GM19025 (cell line): ENCODE data around the gene SH3BGRL2.
A peak's percentile ranks its signal among the peaks of the same experiment; 100 is the strongest.

Experiments
- ATAC-seq: cut with Tn5 transposase; IDR thresholded peaks from one replicate; pipeline ENCODE4 v1.9.1; 2021; ENCODE audit warnings: mild to moderate bottlenecking, low read depth, moderate library complexity; ENCODE audit not compliant: unreplicated experiment

SH3BGRL2 gene

GRCh38 chr6:79630883-79631692, at the start of gene SH3BGRL2:
Gene SH3BGRL2, plus strand, starts transcription at chr6:79631329. Its CDS starts 133 bp downstream, at chr6:79631462.
- peak; percentile 66 for ATAC-seq

- ATAC-seq: no peak
Observed at GRCh38 chr6:79584332-79584731, 46.8 kb upstream of the SH3BGRL2 start.

DNA sequence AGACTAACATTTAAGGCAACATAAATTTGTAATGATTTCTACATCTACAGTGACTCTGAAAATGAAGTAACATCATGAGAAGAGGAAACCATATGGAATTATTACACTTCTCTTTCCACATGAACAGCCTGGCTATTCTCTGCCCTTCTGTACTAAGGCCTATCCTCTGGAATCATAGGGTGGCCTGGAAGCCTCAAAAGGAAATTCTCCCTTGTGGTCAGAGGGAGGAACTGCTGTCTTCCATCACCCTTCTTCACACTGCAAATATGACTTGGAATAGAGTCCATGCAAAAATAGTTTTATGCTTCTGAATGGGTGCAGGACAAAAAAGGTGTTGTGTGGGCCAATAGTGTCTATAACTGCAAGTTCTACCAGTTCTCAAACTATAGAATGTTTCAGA, 44.6 kb upstream of the SH3BGRL2 start:
- ATAC-seq: no peak

- ATAC-seq: no peak
Observed at GRCh38 chr6:79589701-79590100, 41.4 kb upstream of the SH3BGRL2 start.

DNA sequence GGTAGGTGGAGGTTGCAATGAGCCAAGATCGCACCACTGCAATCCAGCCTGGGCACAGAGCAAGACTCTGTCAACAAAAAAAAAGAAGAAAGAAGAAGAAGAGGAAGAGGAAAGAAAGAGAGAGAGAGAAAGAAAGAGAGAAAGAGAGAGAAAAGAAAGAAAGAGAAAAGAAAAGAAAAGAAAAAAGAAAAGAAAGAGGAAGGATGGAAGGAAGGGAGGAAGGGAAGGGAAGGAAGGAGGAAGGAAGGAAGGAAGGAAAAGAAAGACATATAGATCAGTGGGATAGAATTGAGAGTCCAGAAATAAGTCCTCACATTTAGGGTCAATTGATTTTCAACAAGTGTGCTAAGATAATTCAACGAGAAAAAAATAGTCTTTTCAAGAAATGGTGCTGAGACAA, 34.0 kb upstream of the SH3BGRL2 start:
- ATAC-seq: no peak

DNA sequence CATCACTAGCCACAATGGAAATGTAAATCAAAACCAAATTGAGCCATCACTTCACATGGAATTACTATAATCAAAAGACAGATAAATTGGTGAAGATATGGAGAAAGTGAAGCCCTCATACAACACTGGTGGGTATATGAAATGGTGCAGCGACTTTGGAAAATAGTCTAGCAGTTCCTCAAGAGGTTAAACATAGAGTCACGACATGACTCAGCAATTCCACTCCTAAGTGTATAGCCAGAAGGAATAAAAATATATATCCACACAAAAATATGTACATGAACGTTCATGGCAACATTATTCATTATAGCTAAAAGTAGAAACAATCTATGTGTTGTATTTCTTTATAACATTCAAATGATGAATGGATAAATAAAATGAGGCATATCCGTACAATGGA, 33.1 kb upstream of the SH3BGRL2 start:
- ATAC-seq: no peak

GRCh38 chr6:79599725-79600259, 31.3 kb upstream of the SH3BGRL2 start:
- no peak for ATAC-seq

- ATAC-seq: no peak
Observed at GRCh38 chr6:79600313-79600712, 30.8 kb upstream of the SH3BGRL2 start.

GRCh38 chr6:79600812-79601609, 30.1 kb upstream of the SH3BGRL2 start:
- no peak for ATAC-seq

- ATAC-seq: no peak
Observed at GRCh38 chr6:79602859-79603258, 28.3 kb upstream of the SH3BGRL2 start.

DNA sequence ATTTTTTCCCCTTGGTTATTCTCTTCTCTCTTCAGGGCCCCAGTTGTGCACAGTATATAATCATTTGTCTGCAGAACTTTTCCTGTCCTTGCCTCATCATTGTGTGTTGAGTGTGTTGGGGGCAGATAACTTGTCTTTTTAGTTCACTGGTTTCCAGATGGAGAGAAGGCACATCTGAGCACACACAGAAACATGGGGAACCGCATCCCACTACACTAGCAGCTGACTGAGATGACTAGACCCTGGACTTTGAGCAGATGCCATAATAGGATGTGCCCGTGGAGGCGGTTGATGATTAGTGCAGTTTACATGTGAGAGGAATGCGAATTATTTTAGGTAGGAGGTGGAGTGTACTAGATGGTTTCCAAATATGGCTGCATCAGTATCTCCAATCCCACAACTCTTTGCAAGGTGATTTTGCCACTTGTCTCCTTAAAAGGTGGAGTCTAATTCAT, 26.5 kb upstream of the SH3BGRL2 start:
- ATAC-seq: no peak

DNA sequence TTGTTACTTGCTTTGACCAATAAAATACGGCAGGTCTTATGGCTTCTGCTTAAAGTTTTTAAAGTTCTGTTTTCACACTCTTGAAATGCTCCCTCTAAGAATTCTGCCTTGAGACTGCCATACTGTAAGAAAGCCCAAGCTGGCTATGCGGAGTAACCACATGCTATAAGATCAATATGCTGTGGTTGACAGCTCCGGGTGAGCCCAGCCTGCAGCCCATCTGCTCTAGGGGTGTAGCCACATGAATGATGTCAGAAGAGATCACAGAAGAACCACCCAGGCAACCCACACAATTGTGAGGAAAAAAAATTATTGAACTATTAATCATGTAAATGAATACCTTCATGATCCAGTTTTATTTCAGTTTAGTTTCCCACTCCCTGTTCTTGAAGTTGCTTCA, 26.1 kb upstream of the SH3BGRL2 start:
- ATAC-seq: no peak

DNA sequence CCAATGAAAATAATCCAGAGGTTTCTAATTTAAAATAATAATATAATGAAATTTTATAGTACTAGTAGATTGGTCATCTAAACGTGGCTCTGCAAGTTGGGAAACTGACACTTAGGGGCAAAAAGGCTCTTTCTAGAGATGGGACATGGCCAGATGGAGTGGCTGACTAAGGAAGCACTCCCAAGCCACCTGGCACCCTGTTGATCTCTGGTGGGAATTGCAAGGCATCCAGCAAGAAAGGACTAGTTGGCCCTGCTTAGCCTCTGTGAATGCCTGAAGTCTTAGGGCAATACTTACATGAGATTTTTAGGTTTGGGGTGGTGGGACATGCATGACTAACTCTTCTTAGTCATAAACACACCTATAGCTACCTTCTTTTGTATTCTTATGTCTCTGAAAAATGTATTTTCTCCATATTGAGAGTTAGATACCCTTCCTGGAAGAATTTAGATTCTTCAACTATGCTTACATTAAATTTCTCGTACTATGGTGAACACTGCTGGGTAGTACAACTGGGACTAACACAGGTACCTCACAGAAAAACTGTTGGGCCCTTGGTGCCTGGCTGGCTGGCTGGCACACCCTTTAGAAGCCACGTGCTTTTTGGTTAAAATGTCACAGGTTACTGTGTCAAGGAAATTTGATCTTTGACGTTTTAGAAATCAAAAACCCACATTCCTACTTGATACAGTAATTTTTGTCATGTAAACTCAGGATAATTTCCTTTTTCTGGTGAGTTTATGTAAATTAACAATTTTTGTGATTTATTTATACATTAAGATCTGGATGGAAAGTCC, 25.0 kb upstream of the SH3BGRL2 start:
- ATAC-seq: no peak

GRCh38 chr6:79607000-79607399, 24.1 kb upstream of the SH3BGRL2 start:
- ATAC-seq: no peak

GRCh38 chr6:79608334-79609224, 22.6 kb upstream of the SH3BGRL2 start:
- ATAC-seq: no peak

DNA sequence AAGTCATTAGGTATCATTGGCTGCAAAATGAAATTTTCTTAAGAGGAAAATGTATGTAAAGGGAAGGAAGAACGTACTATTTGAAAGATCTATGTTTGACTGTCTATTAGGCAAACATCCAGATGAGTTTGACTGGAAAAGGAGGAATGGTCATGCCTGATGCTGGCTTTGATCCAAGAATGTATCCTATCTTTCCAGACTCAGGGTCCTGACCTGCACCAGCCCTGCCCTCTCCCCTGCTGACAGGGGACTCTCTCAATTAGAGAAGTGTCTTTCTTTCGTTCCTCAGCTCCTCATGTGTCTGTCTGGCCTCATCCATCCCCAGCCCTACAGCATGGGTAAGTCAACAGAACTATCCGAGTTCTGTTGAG, 21.9 kb upstream of the SH3BGRL2 start:
- ATAC-seq: no peak

DNA sequence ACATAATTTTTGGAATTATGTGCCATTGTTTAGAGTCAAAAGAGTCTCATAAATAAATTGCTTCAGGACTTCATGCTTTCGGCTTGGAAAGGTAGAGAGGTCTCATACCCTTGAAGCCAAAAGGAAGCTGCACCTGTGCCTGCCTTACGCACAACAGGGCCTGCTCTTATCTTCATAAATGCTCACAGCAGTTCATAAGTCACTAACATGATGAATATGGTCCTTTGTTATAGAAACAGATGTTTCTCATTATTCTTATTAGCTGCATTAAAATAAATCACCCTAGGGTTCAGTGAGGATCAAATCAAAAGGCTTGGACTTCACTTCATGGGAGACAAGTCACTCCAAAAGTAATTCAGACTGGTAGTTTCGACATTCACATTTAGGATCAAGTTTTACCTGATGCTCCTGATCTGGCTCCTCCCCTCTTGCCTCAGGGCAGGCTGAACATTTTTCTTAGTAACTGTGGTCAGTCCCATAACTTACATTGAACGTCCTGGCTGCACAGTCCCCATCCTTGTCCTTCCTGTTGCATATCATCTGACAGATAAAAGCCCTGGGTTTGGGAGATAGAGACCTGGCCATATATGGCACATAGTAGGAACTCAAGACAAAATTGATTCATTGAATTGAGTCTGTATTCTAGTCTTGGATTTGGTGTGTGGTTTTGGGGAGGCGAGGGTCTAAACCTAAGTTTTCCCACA, 20.7 kb upstream of the SH3BGRL2 start:
- no peak for ATAC-seq

DNA sequence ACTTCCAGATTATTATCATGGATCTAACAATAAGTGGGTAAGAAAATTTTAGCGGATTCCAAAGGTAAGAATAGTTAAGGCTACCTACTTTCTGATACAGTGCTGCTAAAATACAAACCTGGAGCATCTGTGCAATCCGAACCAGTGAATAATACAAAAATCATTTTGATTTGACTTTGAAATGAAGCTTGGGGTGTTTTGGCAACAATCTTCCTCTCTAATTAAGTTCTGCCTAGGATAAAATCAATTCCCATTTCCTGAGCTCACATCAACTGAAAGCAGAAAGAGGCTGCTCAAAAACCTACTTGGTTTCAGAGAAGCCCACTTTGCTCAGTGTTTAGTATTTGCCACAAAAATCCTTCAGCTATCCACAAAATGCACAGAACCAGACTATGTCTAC, 18.7 kb upstream of the SH3BGRL2 start:
- no peak for ATAC-seq

DNA sequence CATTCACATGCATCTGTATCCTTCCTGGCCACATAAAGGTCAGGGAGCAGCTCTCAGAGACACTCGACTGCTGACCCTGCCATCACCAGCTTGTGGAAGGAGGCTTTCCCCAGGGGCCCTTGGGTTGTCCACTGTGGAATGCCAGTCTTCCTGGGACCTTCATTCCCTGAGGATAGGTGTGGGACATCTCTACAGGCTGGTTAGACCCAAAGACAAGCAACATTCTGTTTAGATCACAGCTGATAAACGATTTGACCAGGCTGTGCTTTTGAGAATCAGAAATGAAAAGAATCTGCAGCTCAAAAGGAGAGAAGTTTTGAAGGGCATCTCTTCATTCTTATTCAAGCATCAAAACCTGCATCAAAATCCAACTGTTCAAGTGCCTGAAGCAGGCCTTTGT, 18.2 kb upstream of the SH3BGRL2 start:
- no peak for ATAC-seq
